Transverse colon (tissue), 4 donors: Measurements from ENCODE around the gene CLEC20A.

Experiments
- EP300 ChIP-seq: sonication (generic); formaldehyde crosslinking; IDR thresholded peaks from one replicate; pipeline ENCODE4 v1.6.1; 2017; ENCODE audit warnings: antibody characterized with exemption, low read depth
- POLR2A ChIP-seq: fragments of 450-650 bp; IDR thresholded peaks from one replicate; pipeline ENCODE4 v1.6.1; 2016; ENCODE audit warnings: antibody characterized with exemption, mild to moderate bottlenecking, moderate library complexity
- POLR2AphosphoS5 ChIP-seq, 3 donors: sonication (generic); formaldehyde crosslinking; IDR thresholded peaks; one replicate each; pipeline ENCODE4 v1.6.1; 2016; ENCODE audit warnings: antibody characterized with exemption in 3 of 3
- TF ChIP-seq, protein P1 (sequence below), 5 experiments: fragments of 200-600 bp in 3 of 5; fragments of 450-650 bp in 2 of 5; sonication (generic) in 3 of 5; IDR thresholded peaks; 1 replicate in 2 of 5; 2 replicates in 3 of 5; pipeline ENCODE4 v1.5.1; 2016 to 2017; ENCODE audit warnings: antibody characterized with exemption in 5 of 5, inconsistent platforms in 3 of 5, mild to moderate bottlenecking in 2 of 5, moderate library complexity in 1 of 5

- no peak for TF ChIP-seq POLR2AphosphoS5 (IDR thresholded peaks at IDR 0.05)
- TF ChIP-seq, protein P1, sequence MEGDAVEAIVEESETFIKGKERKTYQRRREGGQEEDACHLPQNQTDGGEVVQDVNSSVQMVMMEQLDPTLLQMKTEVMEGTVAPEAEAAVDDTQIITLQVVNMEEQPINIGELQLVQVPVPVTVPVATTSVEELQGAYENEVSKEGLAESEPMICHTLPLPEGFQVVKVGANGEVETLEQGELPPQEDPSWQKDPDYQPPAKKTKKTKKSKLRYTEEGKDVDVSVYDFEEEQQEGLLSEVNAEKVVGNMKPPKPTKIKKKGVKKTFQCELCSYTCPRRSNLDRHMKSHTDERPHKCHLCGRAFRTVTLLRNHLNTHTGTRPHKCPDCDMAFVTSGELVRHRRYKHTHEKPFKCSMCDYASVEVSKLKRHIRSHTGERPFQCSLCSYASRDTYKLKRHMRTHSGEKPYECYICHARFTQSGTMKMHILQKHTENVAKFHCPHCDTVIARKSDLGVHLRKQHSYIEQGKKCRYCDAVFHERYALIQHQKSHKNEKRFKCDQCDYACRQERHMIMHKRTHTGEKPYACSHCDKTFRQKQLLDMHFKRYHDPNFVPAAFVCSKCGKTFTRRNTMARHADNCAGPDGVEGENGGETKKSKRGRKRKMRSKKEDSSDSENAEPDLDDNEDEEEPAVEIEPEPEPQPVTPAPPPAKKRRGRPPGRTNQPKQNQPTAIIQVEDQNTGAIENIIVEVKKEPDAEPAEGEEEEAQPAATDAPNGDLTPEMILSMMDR (IDR thresholded peaks at IDR 0.05), result peak in 1 of 5 experiments; percentile 16
- TF ChIP-seq POLR2A, result no peak
- TF ChIP-seq EP300, result no peak
Observed at GRCh38 chr1:178500091-178500770, 3.5 kb upstream of the CLEC20A start.
